CD4-positive, alpha-beta T cell (primary cell): Measurements from ENCODE around the gene HAUS1. TPM values are rescaled to one million over a fixed set of nuclear protein-coding genes. Genes with fewer than 3 reads are reported as not detected.

Source experiments
- ATAC-seq: fragments of 200-7000 bp; cut with Tn5 transposase; one replicate; pipeline ENCODE4 v1.10.0; 2022; ENCODE audit warnings: mild to moderate bottlenecking; ENCODE audit not compliant: poor library complexity
- CTCF ChIA-PET: fragments of 350-600 bp; sonication (Branson Sonifier 250); formaldehyde crosslinking; loops from one replicate; lab custom pipeline; 2021; ENCODE audit warnings: antibody characterized with exemption, inconsistent platforms; lab: Charles Lee
- POLR2A ChIA-PET: fragments of 350-600 bp; sonication (Branson Sonifier 250); formaldehyde crosslinking; loops from one replicate; lab custom pipeline; 2021; ENCODE audit warnings: antibody characterized with exemption, inconsistent platforms; lab: Charles Lee
- DNase-seq, 14 experiments: peaks; one replicate each; pipeline ENCODE4 v3.0.0-alpha.2; 2013 to 2020; ENCODE audit warnings: mixed read lengths in 2 of 14
- H3K27ac ChIP-seq, 2 donors: one replicate each; pipeline versions ENCODE4 v1.5.1 to v1.7.0; 2013; ENCODE audit warnings: low read length in 2 of 2, low read depth in 1 of 2, mild to moderate bottlenecking in 1 of 2
- H3K27me3 ChIP-seq, 2 experiments: 1 replicate in 1 of 2; 2 replicates in 1 of 2; pipeline versions ENCODE4 v1.6.1 to v1.7.0; 2013; ENCODE audit warnings: low read length in 2 of 2, control low read depth in 1 of 2, mild to moderate bottlenecking in 1 of 2, moderate library complexity in 1 of 2; ENCODE audit not compliant: insufficient read depth in 2 of 2, control insufficient read depth in 1 of 2
- H3K36me3 ChIP-seq: one replicate; pipeline ENCODE4 v1.6.1; 2013; ENCODE audit warnings: low read length, control low read depth; ENCODE audit not compliant: insufficient read depth
- H3K4me1 ChIP-seq: one replicate; pipeline ENCODE4 v1.6.1; 2013; ENCODE audit warnings: low read length, control low read depth; ENCODE audit not compliant: insufficient read depth
- H3K4me3 ChIP-seq: one replicate; pipeline ENCODE4 v1.5.1; 2013; ENCODE audit warnings: mild to moderate bottlenecking, low read length, moderate library complexity
- H3K9me3 ChIP-seq, 2 experiments: 1 replicate in 1 of 2; 2 replicates in 1 of 2; pipeline versions ENCODE4 v1.6.1 to v1.7.0; 2013; ENCODE audit warnings: low read length in 2 of 2, mild to moderate bottlenecking in 2 of 2, control low read depth in 1 of 2, moderate library complexity in 1 of 2; ENCODE audit not compliant: control insufficient read depth in 1 of 2, insufficient read depth in 1 of 2
- H3K27ac Mint-ChIP-seq: one replicate; pipeline ENCODE4 v1.8.0; 2020; ENCODE audit warnings: mixed read lengths
- H3K27me3 Mint-ChIP-seq: one replicate; pipeline ENCODE4 v1.8.0; 2021; ENCODE audit warnings: mixed read lengths
- H3K36me3 Mint-ChIP-seq: one replicate; pipeline ENCODE4 v1.8.0; 2021; ENCODE audit warnings: low read depth, mixed read lengths
- H3K4me1 Mint-ChIP-seq: one replicate; pipeline ENCODE4 v1.8.0; 2021; ENCODE audit warnings: low read depth, mixed read lengths
- H3K4me3 Mint-ChIP-seq: one replicate; pipeline ENCODE4 v1.8.0; 2020; ENCODE audit warnings: mild to moderate bottlenecking, mixed read lengths
- H3K9me3 Mint-ChIP-seq: one replicate; pipeline ENCODE4 v1.8.0; 2020; ENCODE audit warnings: mixed read lengths
- intact Hi-C, 2 experiments: fragments of 100-400 bp; cut with DNase I in 1 of 2; cut with micrococcal nuclease in 1 of 2; formaldehyde crosslinking; loops; one replicate each; pipeline versions ENCODE4 v1.15.1 to v1.9.0; 2023 to 2025; cut with DNase I, micrococcal nuclease
- total RNA-seq, 174 experiments: library from RNA in 2 of 174; stranded (reverse) in 2 of 174; gene quantifications; one replicate each; pipeline ENCODE4 v1.2.3 and lab custom pipeline; 2021 to 2026
- TF ChIP-seq, protein P1 (sequence below): fragments of 200-600 bp; IDR thresholded peaks from one replicate; pipeline ENCODE4 v1.8.0; 2022; ENCODE audit warnings: antibody characterized with exemption, mild to moderate bottlenecking

The HAUS1 gene
- total RNA-seq, 2 experiments from 2014 or later: 8.8 to 10.8 TPM

DNA sequence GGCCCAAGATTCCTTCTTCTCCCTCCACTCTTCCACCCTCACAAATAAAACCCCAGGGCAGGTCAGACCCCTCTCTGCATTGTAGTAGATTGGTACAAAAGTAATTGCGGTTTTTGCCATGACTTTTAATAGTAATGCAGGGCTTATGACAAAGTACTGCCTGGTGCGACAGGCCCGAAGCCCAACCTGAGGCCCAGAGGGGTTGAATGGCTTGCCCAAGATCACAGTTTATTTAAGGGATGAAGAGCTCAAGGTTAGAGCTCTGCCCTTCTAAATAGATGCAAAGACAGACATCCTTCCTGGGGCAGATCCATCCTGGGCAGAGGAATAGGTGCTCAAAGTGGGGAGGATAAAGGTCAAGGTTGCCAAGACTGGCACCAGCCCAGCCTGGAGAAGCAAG is 31.2 kb upstream of the HAUS1 start:
- Mint-ChIP-seq H3K9me3 (no peaks in the 10 kb centered on the region), H3K4me3 (peak overlapping the region; percentile 81), H3K36me3 (no peaks in the 10 kb centered on the region), H3K4me1 (peaks cover 44% of the 10 kb centered on the region), H3K27ac (no peak overlapping the region), H3K27me3 (no peaks in the 10 kb centered on the region)
- Histone ChIP-seq H3K27me3 (no peaks in the 10 kb centered on the region), H3K9me3 (no peaks in the 10 kb centered on the region), H3K36me3 (peaks cover 5% of the 10 kb centered on the region), H3K4me1 (peaks cover 42% of the 10 kb centered on the region), H3K4me3 (no peak overlapping the region), H3K27ac (no peak overlapping the region)
- POLR2A ChIA-PET: interaction anchor here (1.0 to 2.9 kb wide), 9 partner anchors 9 to 430 kb away, joined by 3 to 15 read pairs (median 5); no protein-coding TSS in a partner anchor
- intact Hi-C loops: loop anchor here (1.0 to 5.0 kb wide), 10 partner anchors 46 to 451 kb away; partner anchors contain the start of gene EPG5 (in 1 of the 2)
- DNase-seq: no peak
- TF ChIP-seq, protein P1, sequence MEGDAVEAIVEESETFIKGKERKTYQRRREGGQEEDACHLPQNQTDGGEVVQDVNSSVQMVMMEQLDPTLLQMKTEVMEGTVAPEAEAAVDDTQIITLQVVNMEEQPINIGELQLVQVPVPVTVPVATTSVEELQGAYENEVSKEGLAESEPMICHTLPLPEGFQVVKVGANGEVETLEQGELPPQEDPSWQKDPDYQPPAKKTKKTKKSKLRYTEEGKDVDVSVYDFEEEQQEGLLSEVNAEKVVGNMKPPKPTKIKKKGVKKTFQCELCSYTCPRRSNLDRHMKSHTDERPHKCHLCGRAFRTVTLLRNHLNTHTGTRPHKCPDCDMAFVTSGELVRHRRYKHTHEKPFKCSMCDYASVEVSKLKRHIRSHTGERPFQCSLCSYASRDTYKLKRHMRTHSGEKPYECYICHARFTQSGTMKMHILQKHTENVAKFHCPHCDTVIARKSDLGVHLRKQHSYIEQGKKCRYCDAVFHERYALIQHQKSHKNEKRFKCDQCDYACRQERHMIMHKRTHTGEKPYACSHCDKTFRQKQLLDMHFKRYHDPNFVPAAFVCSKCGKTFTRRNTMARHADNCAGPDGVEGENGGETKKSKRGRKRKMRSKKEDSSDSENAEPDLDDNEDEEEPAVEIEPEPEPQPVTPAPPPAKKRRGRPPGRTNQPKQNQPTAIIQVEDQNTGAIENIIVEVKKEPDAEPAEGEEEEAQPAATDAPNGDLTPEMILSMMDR: no peak
- no peak for ATAC-seq
- CTCF ChIA-PET: interaction anchor here (1.0 to 1.9 kb wide), 7 partner anchors 10 to 110 kb away, joined by 3 to 19 read pairs (median 4); no protein-coding TSS in a partner anchor

DNA sequence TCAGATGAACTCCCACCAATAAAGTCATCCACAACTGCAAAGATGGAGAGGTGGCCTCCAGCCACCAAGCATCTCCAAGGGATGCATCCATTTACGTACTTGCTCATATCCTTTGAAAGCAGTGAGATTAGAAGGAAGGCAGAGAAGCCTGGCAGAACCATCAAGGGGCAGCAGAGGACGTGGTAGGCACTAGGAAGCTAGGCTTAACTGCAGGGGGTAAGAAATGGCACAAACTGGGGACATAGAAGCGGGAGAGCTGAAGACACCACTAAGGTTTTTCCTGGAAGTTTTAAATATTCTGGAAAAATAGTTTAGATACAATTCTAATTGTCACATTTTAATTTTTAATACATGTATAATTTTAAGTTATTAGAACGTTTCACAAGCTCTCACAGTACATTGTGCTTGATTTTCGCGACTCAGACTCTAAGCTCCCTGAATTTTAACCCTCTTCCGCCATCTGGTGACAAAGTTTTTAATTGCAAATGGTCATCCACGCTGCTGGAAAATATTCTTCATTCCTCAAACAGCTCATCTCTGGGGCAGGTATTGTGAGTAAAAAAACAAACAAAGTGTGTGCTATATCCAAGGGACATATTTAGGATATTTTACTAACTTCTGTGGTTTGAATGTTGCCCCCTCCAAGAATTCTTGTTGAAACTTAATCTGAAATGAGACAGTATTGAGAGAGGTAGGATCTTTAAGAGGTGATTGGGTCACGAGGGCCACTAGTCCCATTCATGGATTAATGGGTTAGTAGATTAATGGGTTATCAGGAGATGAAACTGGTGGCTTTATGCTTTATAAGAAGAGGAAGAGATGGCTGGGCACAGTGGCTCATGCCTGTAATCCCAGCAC is 30.5 kb upstream of the HAUS1 start:
- peak in 10 of 14 experiments; percentile 32 to 82 (median 47) for DNase-seq
- Histone ChIP-seq H3K36me3 (peaks cover 6% of the 10 kb centered on the region), H3K4me3 (no peak overlapping the region), H3K4me1 (peaks cover 41% of the 10 kb centered on the region), H3K27ac (no peak overlapping the region), H3K27me3 (no peaks in the 10 kb centered on the region), H3K9me3 (no peaks in the 10 kb centered on the region)
- Mint-ChIP-seq H3K36me3 (peaks cover under 1% of the 10 kb centered on the region), H3K9me3 (no peaks in the 10 kb centered on the region), H3K27ac (no peak overlapping the region), H3K27me3 (no peaks in the 10 kb centered on the region), H3K4me1 (peaks cover 43% of the 10 kb centered on the region), H3K4me3 (peak overlapping the region; percentile 81)
- ChIA-PET CTCF (interaction anchor here (0.6 to 1.9 kb wide), 21 partner anchors 9 to 408 kb away, joined by 3 to 19 read pairs (median 4); partner anchors contain the start of gene ATP5F1A), POLR2A (interaction anchor here (0.6 to 2.9 kb wide), 15 partner anchors 9 to 430 kb away, joined by 3 to 15 read pairs (median 4); no protein-coding TSS in a partner anchor)
- intact Hi-C loops: loop anchor here (1.0 to 5.0 kb wide), 10 partner anchors 47 to 451 kb away; partner anchors contain the start of gene EPG5 (in 1 of the 2)
- TF ChIP-seq, protein P1: peak; percentile 78
- peak; percentile 67 for ATAC-seq

DNA sequence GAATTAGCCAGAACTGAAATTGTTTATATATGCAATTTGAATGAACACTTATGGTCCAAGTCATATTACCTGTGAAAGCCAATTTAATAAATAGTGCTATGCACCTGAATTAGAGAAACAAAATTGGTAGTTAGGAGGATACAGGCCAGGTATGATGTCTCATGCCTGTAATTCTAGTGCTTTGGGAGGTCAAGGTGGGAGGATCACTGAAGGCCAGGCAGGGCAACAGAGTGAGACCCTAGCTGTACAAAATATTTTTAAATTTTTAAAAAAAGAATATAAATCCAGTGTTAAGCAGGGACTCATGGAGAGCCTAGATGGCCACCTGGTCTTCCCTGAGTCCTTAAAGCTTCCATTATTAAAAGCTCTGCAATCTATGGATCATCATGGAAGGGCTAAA is 24.8 kb upstream of the HAUS1 start:
- DNase-seq: no peak
- ATAC-seq: no peak
- Mint-ChIP-seq H3K4me1 (no peaks in the 10 kb centered on the region), H3K9me3 (no peaks in the 10 kb centered on the region), H3K4me3 (no peak overlapping the region), H3K27me3 (no peaks in the 10 kb centered on the region), H3K27ac (no peak overlapping the region), H3K36me3 (peaks cover 55% of the 10 kb centered on the region)
- ChIA-PET CTCF (no interaction called here), POLR2A (no interaction called here)
- Histone ChIP-seq H3K9me3 (no peaks in the 10 kb centered on the region), H3K4me1 (no peaks in the 10 kb centered on the region), H3K27ac (no peak overlapping the region), H3K4me3 (no peak overlapping the region), H3K36me3 (peaks cover 46% of the 10 kb centered on the region), H3K27me3 (no peaks in the 10 kb centered on the region)
- intact Hi-C loops: no loop called here
- TF ChIP-seq, protein P1: no peak
